SU-DHL-6 (cell line): ENCODE results near the gene ALCAM.

Experiments
- H2AFZ ChIP-seq: fragments of 200-600 bp; sonication (generic); 2 replicates; pipeline ENCODE4 v1.6.1; 2014; ENCODE audit warnings: low read depth, mild to moderate bottlenecking, moderate library complexity, mixed read lengths, antibody characterized with exemption, low read length; ENCODE audit not compliant: severe bottlenecking
- H3F3A ChIP-seq: fragments of 200-600 bp; shearing (Covaris generic); 2 replicates; pipeline ENCODE4 v1.6.0; 2016; ENCODE audit warnings: antibody characterized with exemption, mild to moderate bottlenecking; ENCODE audit not compliant: insufficient read depth
- H3K27ac ChIP-seq: fragments of 200-600 bp; sonication (generic); 2 replicates; pipeline ENCODE4 v1.5.1; 2016; ENCODE audit warnings: low read depth, mild to moderate bottlenecking, low read length, moderate library complexity, mixed read lengths
- H3K27me3 ChIP-seq: fragments of 200-600 bp; sonication (generic), shearing (Covaris generic); 2 replicates; pipeline ENCODE4 v1.6.0; 2014; ENCODE audit warnings: mild to moderate bottlenecking, low read length
- H3K36me3 ChIP-seq: fragments of 200-600 bp; sonication (generic); 2 replicates; pipeline ENCODE4 v1.6.1; 2014; ENCODE audit warnings: mild to moderate bottlenecking, low read length, mixed read lengths
- H3K4me2 ChIP-seq: fragments of 300-600, 200-600 bp; shearing (Covaris generic), sonication (generic); 2 replicates; pipeline ENCODE4 v1.6.0; 2014; ENCODE audit warnings: low read length, low read depth, mild to moderate bottlenecking; ENCODE audit not compliant: poor library complexity, severe bottlenecking
- H3K4me3 ChIP-seq: fragments of 200-600 bp; sonication (generic); 2 replicates; pipeline ENCODE4 v1.5.1; 2014; ENCODE audit warnings: antibody characterized with exemption, low read length, mild to moderate bottlenecking, mixed read lengths; ENCODE audit not compliant: insufficient read depth, poor library complexity, severe bottlenecking
- H3K79me2 ChIP-seq: fragments of 200-600 bp; sonication (generic); 2 replicates; pipeline ENCODE4 v1.6.1; 2014; ENCODE audit warnings: mild to moderate bottlenecking, low read length, moderate library complexity; ENCODE audit not compliant: insufficient read depth
- H3K9ac ChIP-seq: fragments of 200-600 bp; sonication (generic); 2 replicates; pipeline ENCODE4 v1.7.0; 2014; ENCODE audit warnings: mild to moderate bottlenecking, low read length
- H3K9me2 ChIP-seq: fragments of 200-600 bp; sonication (generic); replicated peaks from 2 replicates; pipeline ENCODE4 v1.6.1; 2014; ENCODE audit warnings: low read length; ENCODE audit not compliant: insufficient read depth
- H3K9me3 ChIP-seq: fragments of 200-600 bp; sonication (generic); 2 replicates; pipeline ENCODE4 v1.6.1; 2014; ENCODE audit warnings: low read length, mixed read lengths; ENCODE audit not compliant: insufficient read depth
- H4K20me1 ChIP-seq: fragments of 200-600 bp; sonication (generic); 2 replicates; pipeline ENCODE4 v1.6.1; 2014; ENCODE audit warnings: low read depth, mild to moderate bottlenecking, antibody characterized with exemption, low read length, moderate library complexity, mixed read lengths
- EZH2phosphoT487 ChIP-seq: fragments of 200-600 bp; sonication (generic), shearing (Covaris generic); conservative IDR thresholded peaks from 2 replicates; pipeline ENCODE4 v1.6.1; 2018; ENCODE audit warnings: mild to moderate bottlenecking, antibody characterized with exemption, low read length, moderate library complexity, mixed read lengths
- TF ChIP-seq, protein P1 (sequence below): fragments of 200-600 bp; sonication (generic); IDR thresholded peaks from one replicate; pipeline ENCODE4 v1.5.1; 2017; ENCODE audit warnings: antibody characterized with exemption, mild to moderate bottlenecking, low read length, moderate library complexity; ENCODE audit not compliant: insufficient read depth, poor library complexity, severe bottlenecking

The ALCAM gene

DNA sequence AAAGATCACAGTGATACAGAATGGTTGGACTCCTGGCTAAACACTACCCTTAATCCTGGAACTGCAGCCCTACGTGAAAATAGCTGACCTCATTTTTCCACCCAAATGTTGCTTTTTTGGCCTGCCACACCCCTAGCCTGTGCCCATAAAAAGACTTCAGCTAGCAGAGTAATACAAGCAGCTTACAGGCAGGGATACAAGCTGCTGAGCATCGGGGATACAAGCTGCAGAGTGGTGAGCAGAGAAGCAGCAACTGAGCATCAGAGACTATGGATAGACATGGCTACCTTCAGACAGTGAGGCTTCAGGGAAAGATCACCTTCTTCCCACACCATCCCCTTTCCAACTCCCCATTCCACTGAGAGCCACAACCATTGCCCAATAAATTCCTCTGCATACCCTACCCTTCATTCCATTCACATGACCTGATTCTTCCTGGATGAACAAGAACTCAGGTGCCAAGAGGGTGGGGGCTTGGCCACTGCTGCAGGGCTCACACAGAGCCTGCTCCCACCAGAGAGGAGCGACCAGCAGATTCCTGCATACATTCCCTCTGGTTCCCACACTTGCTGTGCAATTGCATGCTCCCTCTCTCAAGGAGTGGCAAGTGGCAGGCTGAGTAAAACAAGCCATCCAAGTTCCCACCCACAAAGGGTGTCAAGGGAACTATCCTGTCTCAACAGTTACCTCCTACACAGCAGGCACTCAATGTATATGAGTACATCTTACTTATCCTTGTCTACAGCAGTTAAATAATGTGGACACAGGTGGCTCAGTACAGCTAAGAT is 217.5 kb downstream of the ALCAM start:
- Histone ChIP-seq H2AFZ (no peak overlapping the region), H3K36me3 (no peaks in the 10 kb centered on the region), H3K27ac (no peak overlapping the region), H3F3A (no peaks in the 10 kb centered on the region), H3K9ac (no peak overlapping the region), H3K9me3 (no peaks in the 10 kb centered on the region), H3K4me2 (no peak overlapping the region), H3K79me2 (no peaks in the 10 kb centered on the region), H3K9me2 (no peaks in the 10 kb centered on the region), H3K27me3 (no peaks in the 10 kb centered on the region), H3K4me3 (no peak overlapping the region), H4K20me1 (no peaks in the 10 kb centered on the region)
- no peak for TF ChIP-seq EZH2phosphoT487
- TF ChIP-seq, protein P1, sequence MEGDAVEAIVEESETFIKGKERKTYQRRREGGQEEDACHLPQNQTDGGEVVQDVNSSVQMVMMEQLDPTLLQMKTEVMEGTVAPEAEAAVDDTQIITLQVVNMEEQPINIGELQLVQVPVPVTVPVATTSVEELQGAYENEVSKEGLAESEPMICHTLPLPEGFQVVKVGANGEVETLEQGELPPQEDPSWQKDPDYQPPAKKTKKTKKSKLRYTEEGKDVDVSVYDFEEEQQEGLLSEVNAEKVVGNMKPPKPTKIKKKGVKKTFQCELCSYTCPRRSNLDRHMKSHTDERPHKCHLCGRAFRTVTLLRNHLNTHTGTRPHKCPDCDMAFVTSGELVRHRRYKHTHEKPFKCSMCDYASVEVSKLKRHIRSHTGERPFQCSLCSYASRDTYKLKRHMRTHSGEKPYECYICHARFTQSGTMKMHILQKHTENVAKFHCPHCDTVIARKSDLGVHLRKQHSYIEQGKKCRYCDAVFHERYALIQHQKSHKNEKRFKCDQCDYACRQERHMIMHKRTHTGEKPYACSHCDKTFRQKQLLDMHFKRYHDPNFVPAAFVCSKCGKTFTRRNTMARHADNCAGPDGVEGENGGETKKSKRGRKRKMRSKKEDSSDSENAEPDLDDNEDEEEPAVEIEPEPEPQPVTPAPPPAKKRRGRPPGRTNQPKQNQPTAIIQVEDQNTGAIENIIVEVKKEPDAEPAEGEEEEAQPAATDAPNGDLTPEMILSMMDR: no peak

DNA sequence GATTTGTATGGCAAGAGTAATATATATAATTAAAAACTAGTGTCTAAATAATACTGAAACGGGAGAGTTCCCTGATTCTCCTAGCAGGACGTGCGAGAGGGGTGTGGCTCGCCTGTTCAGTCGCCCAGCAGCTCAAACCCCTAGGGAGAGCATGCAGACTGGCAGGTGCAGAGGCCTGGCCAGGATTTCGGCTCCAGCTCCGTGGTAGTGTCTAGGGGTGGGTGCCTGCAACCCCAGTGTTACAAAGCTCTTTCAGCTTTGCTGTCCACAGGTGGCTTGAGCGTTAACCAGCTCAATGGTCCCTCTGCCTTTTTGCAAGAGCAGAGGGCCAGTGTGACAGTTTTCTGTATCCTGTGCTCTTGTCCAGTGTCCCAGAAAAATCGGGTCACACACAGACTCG is 226.6 kb downstream of the ALCAM start:
- Histone ChIP-seq H3K9me3 (no peaks in the 10 kb centered on the region), H3K9ac (no peak overlapping the region), H3F3A (no peaks in the 10 kb centered on the region), H3K4me3 (no peak overlapping the region), H3K79me2 (no peaks in the 10 kb centered on the region), H2AFZ (no peak overlapping the region), H3K27ac (no peak overlapping the region), H3K9me2 (no peaks in the 10 kb centered on the region), H3K4me2 (no peak overlapping the region), H4K20me1 (no peaks in the 10 kb centered on the region), H3K27me3 (no peaks in the 10 kb centered on the region), H3K36me3 (no peaks in the 10 kb centered on the region)
- no peak for TF ChIP-seq EZH2phosphoT487
- TF ChIP-seq, protein P1: no peak

DNA sequence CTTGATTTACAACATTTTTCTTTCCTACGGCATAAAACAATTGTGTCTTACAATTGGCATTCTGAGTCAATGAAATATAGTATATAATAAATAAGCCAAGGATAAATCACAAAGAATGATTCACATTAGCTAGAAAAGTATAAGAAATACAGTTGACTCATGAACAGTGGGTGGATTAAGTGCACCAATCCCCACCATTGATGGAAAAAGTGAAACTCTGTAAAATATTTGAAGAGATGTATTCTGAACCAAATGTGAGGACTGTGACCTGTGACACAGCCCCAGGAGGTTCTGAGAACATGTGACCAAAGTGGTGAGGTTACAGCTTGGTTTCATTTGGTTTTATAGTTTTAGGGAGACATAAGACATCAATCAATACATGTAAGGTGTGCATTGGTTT is 227.5 kb downstream of the ALCAM start:
- Histone ChIP-seq H3F3A (no peaks in the 10 kb centered on the region), H3K9me2 (no peaks in the 10 kb centered on the region), H4K20me1 (no peaks in the 10 kb centered on the region), H3K9me3 (no peaks in the 10 kb centered on the region), H3K79me2 (no peaks in the 10 kb centered on the region), H3K27me3 (no peaks in the 10 kb centered on the region), H2AFZ (no peak overlapping the region), H3K27ac (no peak overlapping the region), H3K4me2 (no peak overlapping the region), H3K36me3 (no peaks in the 10 kb centered on the region), H3K9ac (no peak overlapping the region), H3K4me3 (no peak overlapping the region)
- TF ChIP-seq, protein P1: no peak
- TF ChIP-seq EZH2phosphoT487: no peak
